ENCODE results near the gene PLEKHM2. TPM values are rescaled to one million over a fixed set of nuclear protein-coding genes. Genes with fewer than 3 reads are reported as not detected.

Gene PLEKHM2, protein sequence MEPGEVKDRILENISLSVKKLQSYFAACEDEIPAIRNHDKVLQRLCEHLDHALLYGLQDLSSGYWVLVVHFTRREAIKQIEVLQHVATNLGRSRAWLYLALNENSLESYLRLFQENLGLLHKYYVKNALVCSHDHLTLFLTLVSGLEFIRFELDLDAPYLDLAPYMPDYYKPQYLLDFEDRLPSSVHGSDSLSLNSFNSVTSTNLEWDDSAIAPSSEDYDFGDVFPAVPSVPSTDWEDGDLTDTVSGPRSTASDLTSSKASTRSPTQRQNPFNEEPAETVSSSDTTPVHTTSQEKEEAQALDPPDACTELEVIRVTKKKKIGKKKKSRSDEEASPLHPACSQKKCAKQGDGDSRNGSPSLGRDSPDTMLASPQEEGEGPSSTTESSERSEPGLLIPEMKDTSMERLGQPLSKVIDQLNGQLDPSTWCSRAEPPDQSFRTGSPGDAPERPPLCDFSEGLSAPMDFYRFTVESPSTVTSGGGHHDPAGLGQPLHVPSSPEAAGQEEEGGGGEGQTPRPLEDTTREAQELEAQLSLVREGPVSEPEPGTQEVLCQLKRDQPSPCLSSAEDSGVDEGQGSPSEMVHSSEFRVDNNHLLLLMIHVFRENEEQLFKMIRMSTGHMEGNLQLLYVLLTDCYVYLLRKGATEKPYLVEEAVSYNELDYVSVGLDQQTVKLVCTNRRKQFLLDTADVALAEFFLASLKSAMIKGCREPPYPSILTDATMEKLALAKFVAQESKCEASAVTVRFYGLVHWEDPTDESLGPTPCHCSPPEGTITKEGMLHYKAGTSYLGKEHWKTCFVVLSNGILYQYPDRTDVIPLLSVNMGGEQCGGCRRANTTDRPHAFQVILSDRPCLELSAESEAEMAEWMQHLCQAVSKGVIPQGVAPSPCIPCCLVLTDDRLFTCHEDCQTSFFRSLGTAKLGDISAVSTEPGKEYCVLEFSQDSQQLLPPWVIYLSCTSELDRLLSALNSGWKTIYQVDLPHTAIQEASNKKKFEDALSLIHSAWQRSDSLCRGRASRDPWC
- 23.1 and 24.7 TPM in 2 replicates for total RNA-seq (2012; rRNA removed)
- polyA plus RNA-seq (2012; rRNA removed): 48.0 and 51.2 TPM in 2 replicates
- 36.8 and 54.1 TPM in 2 replicates for polyA plus RNA-seq (2012; cell fraction: cytosol; rRNA removed)
- 90.9 and 180 TPM in 2 replicates for polyA plus RNA-seq (2012; cell fraction: nucleus; rRNA removed; ENCODE audit: low replicate concordance)
- Bru-seq, nascent RNA: percentile 77 among the genes with signal in this experiment
- BruChase-seq, experiment 1, labeled RNA remaining after a 6-hour chase: percentile 85 among the genes with signal in this experiment
- percentile 73 among the genes with signal in this experiment for BruChase-seq, experiment 2, labeled RNA remaining after a 2-hour chase
- long read RNA-seq, full-length matches to known transcripts: 16 of 94 reads
- long read RNA-seq, partial matches to known transcripts: 60 of 94 reads
- long read RNA-seq, other reads (novel, unspliced or antisense): 18 of 94 reads

DNA sequence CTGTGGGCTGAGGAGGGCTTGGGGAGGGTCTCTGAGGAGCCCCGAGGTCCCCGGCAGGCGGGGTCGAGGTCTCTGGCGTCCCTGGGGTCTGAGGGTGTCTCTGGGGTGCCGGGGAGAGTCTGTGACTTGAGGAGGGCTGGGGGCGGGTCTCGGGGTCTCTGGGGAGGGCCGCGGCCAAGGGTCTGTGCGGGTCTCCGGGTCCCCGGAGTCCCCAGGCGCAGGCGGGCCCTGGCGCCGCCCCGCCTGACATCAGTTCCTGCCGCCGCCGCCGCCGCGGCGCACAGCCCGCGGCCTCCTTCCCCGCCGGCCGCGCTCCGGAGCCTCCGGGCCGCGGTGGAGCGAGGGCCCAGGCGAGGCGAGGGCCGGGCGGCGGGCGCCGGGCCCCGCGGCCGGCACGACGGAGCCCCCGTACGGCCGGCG is at the start of gene PLEKHM2:
PLEKHM2 (plus strand) TSS at position 279 of the 420 bp plus-strand sequence. CDS start 239 bp downstream, outside the sequence.
- Histone ChIP-seq H3K79me1 (ENCODE audit: low read depth in 1 of 2, low read length in 2 of 2) (peaks cover 10 to 45% of the 10 kb centered on the region in 2 experiments; a peak in 3 of 4 replicates), H2BK5ac (ENCODE audit: low read depth, low read length, poor library complexity, severe bottlenecking) (peak within 1 kb of the TSS; percentile 76), H3K4me1 (ENCODE audit: control insufficient read depth, insufficient read depth, low read length) (peaks cover 19% of the 10 kb centered on the region), H3K36me3 (ENCODE audit: control insufficient read depth, insufficient read depth, low read length) (no peaks in the 10 kb centered on the region), H2BK20ac (ENCODE audit: low read depth, low read length) (0 out of 2 replicates have a peak within 1 kb of the TSS, but pooled peaks have one; percentile 5), H3K9me3 (ENCODE audit: control insufficient read depth, insufficient read depth, low read length) (no peaks in the 10 kb centered on the region), H4K5ac (ENCODE audit: low read depth, low read length) (peak within 1 kb of the TSS; percentile 95), H4K20me1 (ENCODE audit: insufficient read depth, low read length) (peaks cover 32% of the 10 kb centered on the region), H2BK120ac (ENCODE audit: low read depth, low read length) (peak within 1 kb of the TSS; percentile 36; the same call in 1 of the 2 replicates), H2AK9ac (replicated peaks; ENCODE audit: low read depth, low read length, poor library complexity) (peak within 1 kb of the TSS; percentile 97), H4K91ac (ENCODE audit: insufficient read depth, low read depth, low read length) (peak within 1 kb of the TSS; percentile 81), H3K27ac (ENCODE audit: insufficient read depth, low read length) (peak within 1 kb of the TSS; percentile 94), H3K23ac (ENCODE audit: low read depth, low read length) (peak within 1 kb of the TSS; percentile 49), H3K4ac (ENCODE audit: low read depth, low read length) (peak within 1 kb of the TSS; percentile 90), H3K4me3 (ENCODE audit: insufficient read depth, low read depth, low read length) (peak within 1 kb of the TSS; percentile 99), H2AK5ac (ENCODE audit: low read depth, low read length) (peak within 1 kb of the TSS; percentile 71), H3K14ac (replicated peaks; ENCODE audit: low read depth, low read length) (peak within 1 kb of the TSS; percentile 93), H3K56ac (ENCODE audit: extremely low read depth, insufficient read depth, low read length) (peak within 1 kb of the TSS; percentile 81), H2BK15ac (ENCODE audit: low read depth, low read length) (0 out of 3 replicates have a peak within 1 kb of the TSS, but pooled peaks have one; percentile 2), H3K9me1 (ENCODE audit: insufficient read depth, low read length) (peaks cover 17% of the 10 kb centered on the region), H2AFZ (replicated peaks; ENCODE audit: low read length, poor library complexity) (peak within 1 kb of the TSS; percentile 90), H4K8ac (ENCODE audit: low read depth in 2 of 2, low read length in 2 of 2) (peak within 1 kb of the TSS; percentile 96), H3K18ac (ENCODE audit: low read depth, low read length) (peak within 1 kb of the TSS; percentile 87), H3K9ac (ENCODE audit: low read depth, low read length) (peak within 1 kb of the TSS; percentile 99), H3K4me2 (ENCODE audit: low read depth, low read length) (peak within 1 kb of the TSS; percentile 100), H3K27me3 (ENCODE audit: control insufficient read depth, insufficient read depth, low read length) (no peaks in the 10 kb centered on the region)
- peak; percentile 35 for DNase-seq
- 0% methylated on average over 16 of the region's 52 CpGs; no CpG with 5 or more reads in 1 of the 2 experiments for WGBS, 2 experiments (ENCODE audit: extremely low coverage in 2 of 2, insufficient read length in 1 of 2)
- dilution Hi-C loops (cut with HindIII; ENCODE audit: low sequenced_read_pairs, unreplicated experiment): no loop called here
- POLR2A ChIA-PET (ENCODE audit: unreplicated experiment): no interaction called here
- CTCF ChIA-PET: no interaction called here
- ATAC-seq (ENCODE audit: low read depth): peak; percentile 75
- BruUV-seq (replicated peaks): no TSS peak
- TF ChIP-seq, protein P1, sequence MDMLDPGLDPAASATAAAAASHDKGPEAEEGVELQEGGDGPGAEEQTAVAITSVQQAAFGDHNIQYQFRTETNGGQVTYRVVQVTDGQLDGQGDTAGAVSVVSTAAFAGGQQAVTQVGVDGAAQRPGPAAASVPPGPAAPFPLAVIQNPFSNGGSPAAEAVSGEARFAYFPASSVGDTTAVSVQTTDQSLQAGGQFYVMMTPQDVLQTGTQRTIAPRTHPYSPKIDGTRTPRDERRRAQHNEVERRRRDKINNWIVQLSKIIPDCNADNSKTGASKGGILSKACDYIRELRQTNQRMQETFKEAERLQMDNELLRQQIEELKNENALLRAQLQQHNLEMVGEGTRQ (IDR thresholded peaks at IDR 0.05; ENCODE audit: low read depth, low read length): no peak
- TF ChIP-seq BHLHE40 (IDR thresholded peaks at IDR 0.05; ENCODE audit: low read depth, low read length): no peak
- no peak for TF ChIP-seq RFX5 (IDR thresholded peaks at IDR 0.05; ENCODE audit: low read depth, low read length)
- no peak for TF ChIP-seq RAD21 (IDR thresholded peaks at IDR 0.05; ENCODE audit: low read length)
- TF ChIP-seq POLR2A (IDR thresholded peaks at IDR 0.05; ENCODE audit: low read depth, low read length): 0 out of 2 replicates have a peak, but pooled peaks have one; percentile 57
- intact Hi-C loops (cut with micrococcal nuclease): loop anchor here (5.0 kb wide), 1 partner anchor 67 kb away; the partner anchor contains the start of gene DDI2
- in situ Hi-C loops (cut with MboI; ENCODE audit: low sequenced_read_pairs): no loop called here

Measured in IMR-90 (cell line).